Activated T-cell treated with anti-CD3 and anti-CD28 coated beads, Interleukin-2, amount 50 U/mL, for 48 hours (primary cell): Measurements from ENCODE around the gene SCN4A.
A peak's percentile ranks its signal among the peaks of the same experiment; 100 is the strongest.
"Not testable (repeated sequence)": the region's sequence is repeated elsewhere in the genome, so short reads cannot be mapped to it uniquely, and the experiment has no call there.

Experiments used
- DNase-seq, 2 experiments: peaks; one replicate each; pipeline ENCODE4 v3.0.0-alpha.2; 2020

SCN4A gene

DNA sequence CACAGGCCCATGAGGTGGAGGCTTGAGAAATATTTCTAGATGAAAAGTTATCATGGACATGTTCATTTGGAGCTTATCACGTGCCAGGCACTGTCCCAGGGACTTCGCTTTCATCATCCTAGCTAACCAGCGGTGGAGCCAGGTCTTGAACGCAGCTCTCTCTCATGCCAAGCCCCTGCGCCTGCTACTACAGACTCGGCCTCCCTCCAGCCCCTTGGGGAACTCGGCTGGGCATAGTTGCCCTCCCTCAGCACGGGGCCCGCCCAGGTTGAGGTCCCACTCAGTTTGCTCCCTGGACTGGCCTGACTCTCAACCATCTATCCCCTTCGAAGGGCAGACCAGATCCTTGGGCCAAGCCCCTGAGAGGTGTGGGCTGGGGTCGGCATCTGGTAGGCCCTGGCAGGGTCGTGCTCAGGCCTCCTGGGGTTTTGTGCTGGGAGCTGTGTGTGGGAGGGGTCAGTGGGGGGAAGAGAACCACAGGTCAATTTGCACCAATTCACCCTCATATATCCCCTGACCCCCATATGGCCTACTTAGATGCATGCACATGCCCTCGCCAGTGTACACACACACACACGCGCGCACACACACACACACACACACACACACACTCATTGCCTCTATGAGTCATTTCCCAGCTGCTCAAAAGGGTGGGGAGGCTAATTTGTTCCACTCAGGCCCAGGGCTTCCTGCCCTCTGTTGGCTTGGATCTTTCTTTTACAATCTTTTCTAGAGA is 12.1 kb upstream of the SCN4A start:
- DNase-seq: peak in 1 of 2 experiments; percentile 70

DNA sequence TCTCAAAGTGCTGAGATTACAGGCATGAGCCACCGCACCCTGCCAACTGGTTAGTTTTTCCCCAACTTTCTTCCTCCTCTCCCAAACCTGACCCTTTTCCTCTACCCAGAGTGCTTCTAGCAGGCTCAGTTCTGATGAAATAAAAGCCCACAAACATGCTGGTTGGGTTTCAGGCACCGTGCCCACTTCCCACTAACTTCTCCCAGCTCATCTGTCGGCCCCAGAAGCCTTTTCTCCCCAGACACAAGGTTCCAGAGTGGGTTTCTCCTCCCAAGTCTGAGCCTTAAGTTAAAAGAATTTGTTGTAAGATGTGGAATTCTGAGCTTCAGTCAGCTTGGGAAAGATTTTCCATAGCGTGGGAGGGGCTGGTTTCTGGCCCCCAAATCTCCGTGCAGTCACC is 11.5 kb upstream of the SCN4A start:
- no peak for DNase-seq

DNA sequence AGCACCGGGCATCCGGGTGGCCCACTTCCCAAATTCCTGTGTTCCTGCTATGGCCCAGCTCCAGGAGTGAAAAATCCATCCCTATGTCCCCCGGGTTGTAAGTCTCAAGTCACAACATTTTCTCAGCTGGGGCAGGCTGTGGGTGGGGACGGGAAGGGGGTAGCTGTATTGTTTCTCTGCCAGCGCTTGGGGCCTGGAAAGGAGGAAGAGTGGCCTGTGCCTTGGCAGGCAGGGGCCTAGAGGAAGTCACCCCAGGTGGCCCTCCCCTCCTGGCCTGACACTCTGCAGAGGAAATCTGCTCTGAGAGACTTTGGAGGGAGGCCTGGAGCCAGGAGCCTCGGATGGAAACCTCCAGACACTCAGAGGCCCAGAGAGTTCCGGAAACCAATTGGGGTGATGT is 10.6 kb upstream of the SCN4A start:
- no peak for DNase-seq

DNA sequence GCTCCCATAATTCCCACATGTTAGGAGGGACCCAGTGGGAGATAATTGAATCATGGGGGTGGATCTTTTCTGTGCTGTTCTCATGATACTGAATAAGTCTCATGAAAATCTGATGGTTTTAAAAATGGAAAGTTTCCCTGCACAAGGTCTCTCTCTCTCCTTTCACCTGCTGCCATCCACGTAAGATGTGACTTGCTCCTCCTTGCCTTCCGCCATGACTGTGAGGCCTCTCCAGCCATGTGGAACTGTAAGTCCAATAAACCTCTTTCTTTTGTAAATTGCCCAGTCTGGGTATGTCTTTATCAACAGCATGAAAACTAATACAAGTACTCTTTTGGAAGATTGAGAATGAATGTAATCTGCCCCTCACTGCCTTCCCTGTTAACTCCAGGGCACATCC is 9.9 kb upstream of the SCN4A start:
- not testable (repeated sequence) for DNase-seq

DNA sequence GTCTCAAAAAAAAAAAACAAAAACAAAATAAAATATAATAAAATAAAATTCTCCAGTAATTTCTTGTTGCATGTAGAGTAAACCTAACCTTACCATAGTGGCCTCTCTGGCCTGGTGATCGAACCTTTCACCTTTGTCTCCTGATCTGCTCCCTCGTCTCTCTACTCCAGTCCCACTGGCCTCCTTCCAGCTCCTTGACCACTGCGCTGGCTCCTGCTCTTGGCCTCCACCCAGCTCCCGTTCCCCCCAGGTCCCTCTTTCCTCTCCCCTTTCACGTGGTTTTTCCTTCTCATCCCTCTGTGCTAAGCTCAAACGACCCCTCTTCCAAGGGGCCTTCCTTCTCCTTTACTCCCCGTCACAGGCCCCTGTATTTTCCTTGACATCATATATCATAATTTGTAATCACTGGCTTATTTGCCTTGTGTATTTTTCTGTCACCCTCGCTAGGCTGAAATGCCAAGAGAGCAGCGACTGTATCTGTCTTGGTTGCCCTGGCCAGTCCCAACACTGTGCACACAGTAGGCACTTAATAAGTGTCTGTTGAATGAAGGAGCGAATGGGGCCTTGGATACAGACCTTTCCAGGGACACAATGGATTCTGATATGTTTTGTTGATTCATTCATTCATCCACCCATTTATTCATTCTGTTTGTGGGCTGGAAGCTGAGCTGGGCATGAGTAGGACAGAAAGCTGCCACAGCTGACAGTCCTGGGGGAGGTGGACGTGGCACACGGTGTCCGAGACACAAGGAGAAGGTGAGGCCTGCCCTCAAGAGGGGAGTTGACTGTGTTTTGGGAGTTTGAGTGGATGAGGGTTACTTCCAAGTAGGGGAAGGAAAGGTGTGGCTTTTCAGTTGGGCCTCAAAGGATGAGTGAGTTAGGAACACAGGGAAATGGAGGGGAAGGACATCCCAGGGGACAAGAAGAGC is 5.8 kb upstream of the SCN4A start:
- no peak for DNase-seq

DNA sequence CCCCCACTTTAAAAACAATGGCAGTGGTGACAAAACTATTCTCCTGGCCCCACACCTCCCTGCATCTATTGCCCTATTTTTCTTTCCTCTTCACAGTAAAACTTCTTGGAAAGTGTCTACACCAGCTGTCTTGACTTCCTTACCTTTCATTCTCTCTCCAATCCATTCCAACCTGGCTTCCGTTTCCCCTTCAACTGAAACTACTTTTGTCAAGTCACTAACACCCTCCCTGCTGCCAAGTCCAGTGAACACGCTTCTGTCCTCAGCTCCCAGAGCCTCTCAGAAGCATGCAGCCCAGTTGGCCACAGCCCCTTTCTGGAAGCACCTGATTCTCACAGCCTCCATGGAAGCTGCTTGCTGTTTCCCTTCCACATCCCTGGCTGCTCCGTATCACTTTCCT is 4.0 kb upstream of the SCN4A start:
- no peak for DNase-seq

DNA sequence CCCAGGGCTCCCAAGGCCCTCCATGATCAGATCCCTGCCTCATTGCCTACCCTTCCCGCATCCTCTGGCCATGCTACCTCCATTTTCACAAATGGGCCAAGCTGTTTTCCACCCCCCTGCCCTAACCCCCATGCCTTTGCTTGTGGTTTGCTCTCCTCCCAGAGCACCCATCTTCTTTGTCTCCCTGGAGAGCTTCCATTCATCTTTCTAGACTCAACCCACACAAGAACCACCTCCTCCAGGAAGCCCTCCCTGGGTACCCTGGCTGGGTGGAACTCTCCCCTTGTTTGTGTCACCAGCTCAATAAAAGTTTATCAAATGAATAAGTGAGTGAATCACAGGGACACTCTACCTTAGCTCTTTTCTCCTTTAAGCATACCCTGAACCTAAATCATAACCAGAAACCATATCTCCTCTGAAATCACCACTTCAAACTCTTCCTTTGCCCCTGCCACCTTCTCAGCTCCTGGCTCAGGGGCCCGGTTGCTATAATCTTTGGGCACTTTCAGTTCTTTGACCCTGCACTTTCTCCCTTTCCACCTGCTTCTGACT is 2.9 kb upstream of the SCN4A start:
- DNase-seq: no peak

GRCh38 chr17:63974594-63975192 is 2.0 kb upstream of the SCN4A start:
- DNase-seq: peak in 1 of 2 experiments; percentile 32

- DNase-seq: no peak
Observed at GRCh38 chr17:63973930-63974593, 1.3 kb upstream of the SCN4A start.

GRCh38 chr17:63973247-63973646 is 529 bp upstream of the SCN4A start:
- DNase-seq: no peak

GRCh38 chr17:63969278-63969677 is 3.4 kb downstream of the SCN4A start:
- no peak for DNase-seq

- peak; percentile 51 to 59 for DNase-seq
Observed at GRCh38 chr17:63967953-63968352, 4.8 kb downstream of the SCN4A start.

- DNase-seq: peak; percentile 49 to 60
Observed at GRCh38 chr17:63966646-63967264, 6.0 kb downstream of the SCN4A start.

DNA sequence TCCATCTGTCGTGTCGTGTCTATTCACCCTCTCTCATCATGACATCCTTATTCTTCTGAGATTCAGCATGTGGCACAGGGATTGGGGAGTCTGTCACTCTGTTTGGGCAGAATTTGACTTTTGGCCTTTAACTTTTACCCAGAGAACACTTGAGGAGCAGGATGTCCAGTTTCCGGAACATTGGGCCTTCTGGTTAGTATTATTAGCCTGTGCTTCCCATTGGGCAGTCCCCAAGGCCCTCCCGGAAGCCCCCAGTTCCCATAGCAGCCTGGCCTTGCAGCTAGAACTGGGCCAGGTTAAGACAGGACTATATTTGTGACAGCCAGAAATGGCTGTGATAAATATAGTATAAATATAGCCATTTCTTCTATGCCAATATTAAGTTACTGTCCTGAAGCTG is 9.6 kb downstream of the SCN4A start:
- DNase-seq: no peak

DNA sequence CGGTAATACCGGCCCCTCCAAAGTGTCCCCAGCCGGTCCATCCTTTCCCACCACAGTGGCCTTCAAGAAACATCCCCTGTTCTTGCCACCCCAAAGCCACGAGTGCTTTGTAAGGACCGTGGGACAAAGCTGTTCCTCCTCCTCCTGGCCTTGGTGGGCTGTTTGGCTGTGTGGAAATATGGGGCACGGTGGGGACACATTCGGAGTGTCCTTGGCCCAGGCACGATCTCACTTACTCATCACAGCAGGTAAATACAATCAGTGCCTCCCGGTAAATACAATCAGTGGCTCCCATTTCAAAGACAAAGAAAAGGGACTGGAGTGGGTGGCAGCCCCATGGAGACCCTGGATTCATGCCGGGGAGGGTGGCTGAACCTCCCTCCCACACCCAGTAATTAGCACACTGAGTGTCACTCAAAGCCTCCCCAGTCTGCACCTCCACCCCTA is 10.4 kb downstream of the SCN4A start:
- no peak for DNase-seq

- peak; percentile 66 to 72 for DNase-seq
Observed at GRCh38 chr17:63961355-63962212, 11.1 kb downstream of the SCN4A start.

GRCh38 chr17:63960430-63960829 is 12.3 kb downstream of the SCN4A start:
- no peak for DNase-seq

DNA sequence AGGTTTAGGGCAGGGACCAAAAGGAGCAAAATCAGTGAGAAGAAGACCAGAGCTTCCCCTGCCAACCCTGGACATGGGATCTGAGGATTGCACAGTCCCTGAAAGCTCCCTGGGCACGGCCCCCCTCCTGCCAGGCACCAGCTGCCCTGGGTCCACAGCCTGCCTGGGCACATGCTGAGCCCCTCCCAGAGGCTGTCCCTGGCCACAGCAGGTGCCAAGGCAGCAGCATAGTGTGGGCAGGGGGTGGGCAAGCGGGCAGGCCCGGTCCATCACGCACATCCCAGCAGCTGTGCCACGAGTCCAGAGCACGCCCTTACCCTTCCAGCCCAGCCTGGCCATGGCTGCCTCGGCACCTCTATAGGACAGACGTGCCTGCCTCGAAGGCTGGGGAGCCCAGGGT is 12.7 kb downstream of the SCN4A start:
- no peak for DNase-seq

- DNase-seq: no peak
Observed at GRCh38 chr17:63956296-63956920, 16.3 kb downstream of the SCN4A start.

- DNase-seq: no peak
Observed at GRCh38 chr17:63955791-63956190, 16.9 kb downstream of the SCN4A start.

DNA sequence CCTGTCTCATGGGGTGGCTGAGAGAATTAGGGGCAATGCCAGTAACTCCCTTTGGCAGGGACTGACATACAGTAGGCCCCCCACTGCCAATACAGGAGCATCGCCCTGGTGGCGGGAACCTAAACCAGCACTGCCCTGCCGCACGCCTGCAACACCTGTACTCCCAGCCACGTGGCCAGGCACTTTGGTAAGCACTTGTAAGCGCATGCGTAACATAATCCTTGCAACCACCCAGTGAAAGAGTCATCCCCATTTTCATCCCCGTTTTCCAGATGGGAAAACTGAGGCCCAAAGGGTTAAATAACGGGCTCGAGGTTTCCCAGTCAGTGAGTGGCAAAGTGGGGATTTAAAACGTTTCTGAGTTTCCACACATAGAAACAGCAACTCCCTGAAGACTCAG is 17.5 kb downstream of the SCN4A start:
- DNase-seq: no peak
